Effector memory CD4-positive, alpha-beta T cell (primary cell): ENCODE results near the gene DLX1.

ENCODE experiments used
- DNase-seq, 3 donors: peaks; one replicate each; pipeline ENCODE4 v3.0.0-alpha.2; 2020
- H3K27ac ChIP-seq: 2 replicates; pipeline ENCODE4 v1.7.0; 2013; ENCODE audit warnings: mild to moderate bottlenecking, low read length, moderate library complexity; ENCODE audit not compliant: insufficient read depth, poor library complexity, severe bottlenecking
- H3K27me3 ChIP-seq: replicated peaks from 2 replicates; pipeline ENCODE4 v1.7.0; 2013; ENCODE audit warnings: mild to moderate bottlenecking, low read length; ENCODE audit not compliant: insufficient read depth, control insufficient read depth, poor library complexity, severe bottlenecking
- H3K36me3 ChIP-seq: 2 replicates; pipeline ENCODE4 v1.7.0; 2013; ENCODE audit warnings: mild to moderate bottlenecking, low read length, moderate library complexity; ENCODE audit not compliant: control insufficient read depth, insufficient read depth
- H3K4me1 ChIP-seq: 2 replicates; pipeline ENCODE4 v1.7.0; 2013; ENCODE audit warnings: low read length, mild to moderate bottlenecking; ENCODE audit not compliant: control insufficient read depth, insufficient read depth, poor library complexity, severe bottlenecking
- H3K4me3 ChIP-seq: 2 replicates; pipeline ENCODE4 v1.7.0; 2013; ENCODE audit warnings: low read length, low read depth, mild to moderate bottlenecking; ENCODE audit not compliant: insufficient read depth, poor library complexity, severe bottlenecking
- H3K9me3 ChIP-seq: 2 replicates; pipeline ENCODE4 v1.7.0; 2013; ENCODE audit warnings: mild to moderate bottlenecking, low read length, moderate library complexity; ENCODE audit not compliant: control insufficient read depth

Gene DLX1

DNA sequence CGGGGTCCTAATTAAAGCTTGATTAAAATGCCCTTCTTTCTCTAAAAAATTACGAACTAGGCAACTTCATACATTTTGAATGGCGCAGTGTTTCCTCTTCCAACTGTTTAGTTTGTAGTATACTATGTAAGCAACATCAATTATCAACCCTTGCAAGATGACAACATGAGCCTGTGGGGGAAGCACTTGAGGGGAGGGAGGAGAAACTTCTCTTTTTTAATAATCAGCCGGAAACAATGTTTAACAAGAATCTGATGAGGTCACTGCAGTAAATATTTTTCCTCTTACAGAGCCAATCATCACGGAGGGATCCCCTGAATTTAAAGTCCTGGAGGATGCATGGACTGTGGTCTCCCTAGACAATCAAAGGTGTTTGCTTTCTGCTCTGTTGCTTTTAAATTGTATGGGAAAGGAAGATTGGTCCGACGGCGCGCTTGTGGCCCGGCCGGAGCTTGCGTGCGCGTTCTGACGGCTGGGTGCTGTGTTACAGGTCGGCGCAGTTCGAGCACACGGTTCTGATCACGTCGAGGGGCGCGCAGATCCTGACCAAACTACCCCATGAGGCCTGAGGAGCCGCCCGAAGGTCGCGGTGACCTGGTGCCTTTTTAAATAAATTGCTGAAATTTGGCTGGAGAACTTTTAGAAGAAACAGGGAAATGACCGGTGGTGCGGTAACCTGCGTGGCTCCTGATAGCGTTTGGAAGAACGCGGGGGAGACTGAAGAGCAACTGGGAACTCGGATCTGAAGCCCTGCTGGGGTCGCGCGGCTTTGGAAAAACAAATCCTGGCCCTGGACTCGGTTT lies 5.3 kb upstream of the DLX1 start:
- H3K4me3 ChIP-seq, result no peak overlapping the region
- no peak overlapping the region for H3K27ac ChIP-seq
- no peak for DNase-seq
- peaks cover 21% of the 10 kb centered on the region for H3K4me1 ChIP-seq
- peaks cover 62% of the 10 kb centered on the region for H3K27me3 ChIP-seq
- H3K36me3 ChIP-seq, result no peaks in the 10 kb centered on the region
- H3K9me3 ChIP-seq, result no peaks in the 10 kb centered on the region

DNA sequence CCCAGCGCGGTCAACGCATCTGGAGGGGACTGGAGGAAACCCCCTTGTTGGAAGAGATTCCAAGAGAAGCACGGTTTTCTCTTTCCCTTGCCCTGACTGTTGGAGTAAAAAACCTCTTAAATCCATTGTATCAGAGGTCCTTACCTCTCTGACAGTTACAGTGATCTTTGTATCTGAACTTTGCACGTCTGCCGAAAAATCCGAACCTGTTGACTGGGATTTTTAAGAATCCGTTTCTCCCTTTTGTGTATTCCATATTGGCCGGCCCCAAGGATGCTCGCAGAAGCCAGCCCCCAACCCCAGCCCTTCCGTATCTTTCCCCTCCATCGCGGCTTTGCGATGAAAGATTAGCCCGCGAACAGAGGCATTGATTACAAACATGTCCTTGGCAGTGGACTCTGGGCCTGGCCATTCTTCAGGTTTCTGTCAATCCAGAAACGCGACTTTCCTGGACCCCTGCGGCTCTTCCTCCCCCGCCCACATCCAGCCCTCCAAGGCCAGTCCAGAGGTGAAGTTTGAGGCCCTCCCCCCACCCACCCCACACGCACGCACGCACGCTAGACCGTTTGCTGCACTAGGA lies 4.6 kb upstream of the DLX1 start:
- DNase-seq, result no peak
- no peaks in the 10 kb centered on the region for H3K9me3 ChIP-seq
- H3K27me3 ChIP-seq, result peaks cover 69% of the 10 kb centered on the region
- H3K27ac ChIP-seq, result no peak overlapping the region
- no peak overlapping the region for H3K4me3 ChIP-seq
- no peaks in the 10 kb centered on the region for H3K36me3 ChIP-seq
- H3K4me1 ChIP-seq, result peaks cover 28% of the 10 kb centered on the region

GRCh38 chr2:172081221-172082022 lies 3.9 kb upstream of the DLX1 start:
- Histone ChIP-seq H3K4me3 (no peak overlapping the region), H3K27ac (no peak overlapping the region), H3K36me3 (no peaks in the 10 kb centered on the region), H3K27me3 (peaks cover 76% of the 10 kb centered on the region), H3K9me3 (no peaks in the 10 kb centered on the region), H3K4me1 (peaks cover 35% of the 10 kb centered on the region)
- DNase-seq, result no peak

GRCh38 chr2:172082105-172082943 lies 3.0 kb upstream of the DLX1 start:
- Histone ChIP-seq H3K4me3 (no peak overlapping the region), H3K27me3 (peaks cover 84% of the 10 kb centered on the region), H3K36me3 (no peaks in the 10 kb centered on the region), H3K27ac (no peak overlapping the region), H3K4me1 (peaks cover 43% of the 10 kb centered on the region), H3K9me3 (no peaks in the 10 kb centered on the region)
- no peak for DNase-seq

GRCh38 chr2:172082944-172083627 lies 2.2 kb upstream of the DLX1 start:
- H3K27ac ChIP-seq, result no peak overlapping the region
- no peak for DNase-seq
- no peaks in the 10 kb centered on the region for H3K9me3 ChIP-seq
- no peaks in the 10 kb centered on the region for H3K36me3 ChIP-seq
- H3K4me1 ChIP-seq, result peaks cover 44% of the 10 kb centered on the region
- no peak overlapping the region for H3K4me3 ChIP-seq
- peaks cover 87% of the 10 kb centered on the region for H3K27me3 ChIP-seq

- no peak overlapping the region for H3K27ac ChIP-seq
- H3K9me3 ChIP-seq, result no peaks in the 10 kb centered on the region
- peaks cover 94% of the 10 kb centered on the region for H3K27me3 ChIP-seq
- peaks cover 47% of the 10 kb centered on the region for H3K4me1 ChIP-seq
- no peaks in the 10 kb centered on the region for H3K36me3 ChIP-seq
- no peak for DNase-seq
- peak overlapping the region; percentile 39 for H3K4me3 ChIP-seq
Measured at GRCh38 chr2:172083628-172084394, 1.5 kb upstream of the DLX1 start.

DNA sequence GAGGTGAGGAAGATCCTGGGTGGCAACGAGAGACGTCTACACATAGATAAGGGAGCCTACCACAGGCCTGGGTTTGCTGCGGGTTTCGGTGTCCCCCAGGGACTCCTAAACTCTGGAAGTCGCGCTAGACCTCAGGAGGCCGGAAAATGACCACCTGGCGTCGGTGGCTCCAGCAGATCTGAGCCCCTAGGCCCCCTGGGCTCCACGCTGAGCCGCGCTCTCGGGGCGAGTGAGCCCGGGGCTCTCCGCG lies 987 bp upstream of the DLX1 start:
- Histone ChIP-seq H3K4me3 (peak overlapping the region; percentile 39), H3K27me3 (peaks cover 97% of the 10 kb centered on the region), H3K9me3 (no peaks in the 10 kb centered on the region), H3K4me1 (peaks cover 47% of the 10 kb centered on the region), H3K36me3 (no peaks in the 10 kb centered on the region), H3K27ac (no peak overlapping the region)
- no peak for DNase-seq

DNA sequence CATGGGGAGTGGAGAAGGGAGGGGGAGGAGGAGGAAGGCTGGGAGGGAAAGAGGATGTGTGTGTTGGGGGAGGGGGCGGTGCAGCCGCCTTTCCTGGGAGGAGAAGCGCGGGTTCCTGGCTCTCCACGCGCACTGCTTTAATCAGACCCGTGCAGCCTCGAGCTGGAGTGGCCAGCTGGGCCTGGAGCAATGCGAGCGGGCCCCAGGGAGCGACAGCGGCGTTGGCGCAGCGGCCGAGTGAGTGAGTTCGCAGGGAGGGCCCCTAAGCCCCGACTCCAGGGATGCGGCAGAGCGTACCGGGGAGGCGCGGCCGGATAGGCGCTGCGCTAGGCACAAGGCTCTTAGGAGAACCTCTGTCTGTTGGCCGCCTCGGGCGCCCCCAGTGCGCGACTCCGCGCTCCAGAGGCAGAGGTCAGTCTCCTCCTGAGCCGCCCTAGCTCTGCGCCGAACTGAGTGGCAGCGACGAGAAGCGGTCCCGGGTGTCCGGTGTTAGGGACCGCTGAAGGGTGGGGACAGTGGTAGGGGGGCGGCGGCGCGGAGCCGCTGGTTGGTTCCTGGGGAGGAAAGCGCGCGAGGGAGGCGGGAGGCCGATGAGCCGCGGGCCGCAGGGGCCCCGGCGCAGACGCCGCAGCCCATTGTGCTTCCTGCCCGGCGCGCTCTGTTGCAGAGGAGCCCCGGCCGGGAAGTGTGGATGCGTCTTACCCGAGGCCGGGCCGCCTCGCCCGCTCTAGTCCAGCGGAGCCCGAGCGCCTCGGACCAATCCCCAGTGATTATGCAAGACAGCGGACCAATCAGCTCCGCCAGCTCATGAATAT lies 455 bp upstream of the DLX1 start:
- Histone ChIP-seq H3K4me1 (peaks cover 47% of the 10 kb centered on the region), H3K36me3 (no peaks in the 10 kb centered on the region), H3K9me3 (no peaks in the 10 kb centered on the region), H3K27me3 (peaks cover 99% of the 10 kb centered on the region), H3K4me3 (peak overlapping the region; percentile 39), H3K27ac (no peak overlapping the region)
- peak; percentile 37 to 43 (median 38) for DNase-seq
